ENCODE data around the gene UBTD2. TPM values are rescaled to one million over a fixed set of nuclear protein-coding genes. Genes with fewer than 3 reads are reported as not detected.
"Not testable (repeated sequence)": the region's sequence is repeated elsewhere in the genome, so short reads cannot be mapped to it uniquely, and the experiment has no call there.

UBTD2 gene
- total and polyA plus RNA-seq, 2 donors from 2014 or later, result 12.9 to 17.8 TPM

DNA sequence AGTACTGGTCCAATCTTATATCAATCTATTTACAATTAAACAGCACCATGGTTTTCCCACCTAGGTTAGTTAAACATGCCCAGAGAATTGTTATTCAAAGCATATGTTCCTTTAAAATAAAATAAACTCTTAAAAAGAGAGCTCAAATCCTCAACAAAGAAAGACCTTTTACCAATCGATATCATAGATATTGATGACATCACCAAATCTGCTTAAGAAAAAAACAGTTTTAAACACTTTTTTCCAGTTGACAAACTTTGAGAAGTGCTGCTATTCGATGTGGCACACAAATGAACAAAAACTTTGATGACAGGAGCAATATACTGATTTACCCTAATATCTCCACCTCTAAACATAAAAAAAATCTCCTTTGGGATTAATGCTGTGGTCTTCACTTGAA lies 73.8 kb downstream of the UBTD2 start:
- TF ChIP-seq, protein P1, sequence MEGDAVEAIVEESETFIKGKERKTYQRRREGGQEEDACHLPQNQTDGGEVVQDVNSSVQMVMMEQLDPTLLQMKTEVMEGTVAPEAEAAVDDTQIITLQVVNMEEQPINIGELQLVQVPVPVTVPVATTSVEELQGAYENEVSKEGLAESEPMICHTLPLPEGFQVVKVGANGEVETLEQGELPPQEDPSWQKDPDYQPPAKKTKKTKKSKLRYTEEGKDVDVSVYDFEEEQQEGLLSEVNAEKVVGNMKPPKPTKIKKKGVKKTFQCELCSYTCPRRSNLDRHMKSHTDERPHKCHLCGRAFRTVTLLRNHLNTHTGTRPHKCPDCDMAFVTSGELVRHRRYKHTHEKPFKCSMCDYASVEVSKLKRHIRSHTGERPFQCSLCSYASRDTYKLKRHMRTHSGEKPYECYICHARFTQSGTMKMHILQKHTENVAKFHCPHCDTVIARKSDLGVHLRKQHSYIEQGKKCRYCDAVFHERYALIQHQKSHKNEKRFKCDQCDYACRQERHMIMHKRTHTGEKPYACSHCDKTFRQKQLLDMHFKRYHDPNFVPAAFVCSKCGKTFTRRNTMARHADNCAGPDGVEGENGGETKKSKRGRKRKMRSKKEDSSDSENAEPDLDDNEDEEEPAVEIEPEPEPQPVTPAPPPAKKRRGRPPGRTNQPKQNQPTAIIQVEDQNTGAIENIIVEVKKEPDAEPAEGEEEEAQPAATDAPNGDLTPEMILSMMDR (IDR thresholded peaks at IDR 0.05; ENCODE audit: borderline replicate concordance, extremely low read depth, insufficient read depth), result no peak
- Histone ChIP-seq H3K27me3 (ENCODE audit: control insufficient read depth, insufficient read depth, low read length) (no peaks in the 10 kb centered on the region), H3K9ac (ENCODE audit: low read length in 3 of 3) (no peak overlapping the region), H3K4me3 (ENCODE audit: low read length in 3 of 3) (no peak overlapping the region), H3K27ac (ENCODE audit: low read depth in 2 of 2, low read length in 2 of 2) (no peak overlapping the region), H3K4me1 (ENCODE audit: control insufficient read depth in 2 of 3, insufficient read depth in 2 of 3, low read depth in 1 of 3, low read length in 3 of 3) (no peaks in the 10 kb centered on the region), H3K36me3 (ENCODE audit: control insufficient read depth in 2 of 3, insufficient read depth in 3 of 3, low read length in 3 of 3) (peaks cover 0 to 5% (median 0%) of the 10 kb centered on the region in 3 donors), H3K9me3 (ENCODE audit: control insufficient read depth in 2 of 3, insufficient read depth in 1 of 3, low read length in 3 of 3) (no peaks in the 10 kb centered on the region)
- FAIRE-seq (no peak), DNase-seq (no peak)
- intact Hi-C loops (cut with DNase I), result no loop called here

DNA sequence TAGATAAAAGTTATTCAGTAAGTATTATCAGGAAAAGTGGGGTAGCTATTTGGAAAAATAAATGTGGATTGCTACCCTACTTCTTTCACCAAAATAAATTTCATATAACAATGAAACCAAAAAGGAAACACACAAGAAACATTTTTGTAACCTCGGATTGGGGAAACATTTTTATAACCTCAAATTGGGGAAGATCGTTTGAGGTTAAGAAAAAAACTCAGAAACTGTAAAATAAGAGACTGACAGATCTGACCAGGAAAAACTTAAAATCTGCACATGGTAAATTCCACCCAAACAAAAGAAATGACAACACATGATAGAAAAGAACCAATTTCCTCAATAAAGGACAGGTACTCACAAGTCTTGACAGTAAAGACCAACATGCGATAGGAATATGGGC lies 76.1 kb downstream of the UBTD2 start:
- DNase-seq, result no peak
- no peak overlapping the region for H3K9ac ChIP-seq (ENCODE audit: low read length in 3 of 3)
- no peak overlapping the region for H3K27ac ChIP-seq (ENCODE audit: low read depth in 2 of 2, low read length in 2 of 2)
- FAIRE-seq, result no peak
- H3K4me1 ChIP-seq (ENCODE audit: control insufficient read depth in 2 of 3, insufficient read depth in 2 of 3, low read depth in 1 of 3, low read length in 3 of 3), result no peaks in the 10 kb centered on the region
- TF ChIP-seq, protein P1 (IDR thresholded peaks at IDR 0.05; ENCODE audit: borderline replicate concordance, extremely low read depth, insufficient read depth), result no peak
- H3K27me3 ChIP-seq (ENCODE audit: control insufficient read depth, insufficient read depth, low read length), result no peaks in the 10 kb centered on the region
- peaks cover 0 to 2% (median 0%) of the 10 kb centered on the region in 3 donors for H3K36me3 ChIP-seq (ENCODE audit: control insufficient read depth in 2 of 3, insufficient read depth in 3 of 3, low read length in 3 of 3)
- H3K4me3 ChIP-seq (ENCODE audit: low read length in 3 of 3), result no peak overlapping the region
- H3K9me3 ChIP-seq (ENCODE audit: control insufficient read depth in 2 of 3, insufficient read depth in 1 of 3, low read length in 3 of 3), result no peaks in the 10 kb centered on the region
- intact Hi-C loops (cut with DNase I), result no loop called here

DNA sequence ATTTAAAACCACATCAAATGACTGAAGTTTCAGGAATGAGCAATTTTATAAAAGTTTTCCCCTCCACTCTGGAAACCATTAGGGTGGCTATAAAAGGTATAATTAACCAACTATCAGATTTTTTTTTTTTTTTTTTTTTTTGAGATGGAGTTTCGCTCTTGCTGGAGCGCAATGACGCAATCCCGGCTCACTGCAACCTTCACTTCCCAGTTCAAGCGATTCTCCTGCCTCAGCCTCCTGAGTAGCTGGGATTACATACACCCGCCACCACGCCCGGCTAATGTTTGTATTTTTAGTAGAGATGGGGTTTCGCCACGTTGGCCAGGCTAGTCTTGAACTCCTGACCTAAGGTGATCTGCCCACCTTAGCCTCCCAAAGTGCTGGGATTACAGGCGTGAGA lies 77.6 kb downstream of the UBTD2 start:
- H3K27ac ChIP-seq (ENCODE audit: low read depth in 2 of 2, low read length in 2 of 2); H3K36me3 ChIP-seq (ENCODE audit: control insufficient read depth in 2 of 3, insufficient read depth in 3 of 3, low read length in 3 of 3); H3K9me3 ChIP-seq (ENCODE audit: control insufficient read depth in 2 of 3, insufficient read depth in 1 of 3, low read length in 3 of 3); H3K4me3 ChIP-seq (ENCODE audit: low read length in 3 of 3); H3K4me1 ChIP-seq (ENCODE audit: control insufficient read depth in 2 of 3, insufficient read depth in 2 of 3, low read depth in 1 of 3, low read length in 3 of 3); H3K9ac ChIP-seq (ENCODE audit: low read length in 3 of 3); intact Hi-C loops (cut with DNase I); DNase-seq; FAIRE-seq; H3K27me3 ChIP-seq (ENCODE audit: control insufficient read depth, insufficient read depth, low read length): not testable (repeated sequence)

DNA sequence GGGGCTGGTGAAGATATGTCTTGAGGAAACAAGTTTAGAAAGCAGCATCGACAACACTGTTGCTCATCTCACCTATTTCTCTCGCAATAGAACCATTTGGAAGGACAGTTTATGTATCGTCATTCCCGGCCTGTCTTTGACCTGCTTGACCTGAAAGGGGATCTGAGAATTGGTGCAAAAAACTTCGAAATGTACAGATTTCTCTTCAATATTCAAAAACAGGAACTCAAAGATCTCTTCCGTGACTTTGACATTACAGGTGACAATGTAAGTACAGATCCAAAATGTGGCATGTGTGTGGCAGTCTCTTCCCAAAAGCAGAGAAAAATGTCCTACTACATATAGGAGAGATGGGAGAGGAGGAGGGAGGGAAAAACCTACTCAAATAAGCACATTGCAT lies 83.1 kb downstream of the UBTD2 start:
- H3K4me1 ChIP-seq (ENCODE audit: control insufficient read depth in 2 of 3, insufficient read depth in 2 of 3, low read depth in 1 of 3, low read length in 3 of 3), result no peaks in the 10 kb centered on the region
- no peaks in the 10 kb centered on the region for H3K36me3 ChIP-seq (ENCODE audit: control insufficient read depth in 2 of 3, insufficient read depth in 3 of 3, low read length in 3 of 3)
- no peak overlapping the region for H3K9ac ChIP-seq (ENCODE audit: low read length in 3 of 3)
- no peak for DNase-seq
- H3K9me3 ChIP-seq (ENCODE audit: control insufficient read depth in 2 of 3, insufficient read depth in 1 of 3, low read length in 3 of 3), result no peaks in the 10 kb centered on the region
- no peak for FAIRE-seq
- H3K27ac ChIP-seq (ENCODE audit: low read depth in 2 of 2, low read length in 2 of 2), result no peak overlapping the region
- no peaks in the 10 kb centered on the region for H3K27me3 ChIP-seq (ENCODE audit: control insufficient read depth, insufficient read depth, low read length)
- H3K4me3 ChIP-seq (ENCODE audit: low read length in 3 of 3), result no peak overlapping the region
- TF ChIP-seq, protein P1 (IDR thresholded peaks at IDR 0.05; ENCODE audit: borderline replicate concordance, extremely low read depth, insufficient read depth), result no peak
- intact Hi-C loops (cut with DNase I), result no loop called here

All from kidney (tissue), 14 donors.